H9 (cell line): Measurements from ENCODE around the gene BCAT1. TPM values are rescaled to one million over a fixed set of nuclear protein-coding genes. Genes with fewer than 3 reads are reported as not detected.

Experiments
- DNase-seq: peaks from one replicate; pipeline ENCODE4 v3.0.0-alpha.2; 2017
- H2AFZ ChIP-seq: one replicate; pipeline ENCODE4 v1.6.1; 2013; ENCODE audit warnings: mild to moderate bottlenecking, low read length, control low read depth, moderate library complexity
- H2AK5ac ChIP-seq: 2 replicates; pipeline ENCODE4 v1.6.1; 2013; ENCODE audit warnings: low read length, control low read depth, mixed read lengths; ENCODE audit not compliant: insufficient read length
- H2BK120ac ChIP-seq: one replicate; pipeline ENCODE4 v1.6.1; 2013; ENCODE audit warnings: low read depth, mild to moderate bottlenecking, low read length, control low read depth, inconsistent platforms; ENCODE audit not compliant: poor library complexity, severe bottlenecking
- H2BK12ac ChIP-seq: 2 replicates; pipeline ENCODE4 v1.6.1; 2013; ENCODE audit warnings: low read length, control low read depth, mixed read lengths, low read depth; ENCODE audit not compliant: insufficient read length
- H2BK15ac ChIP-seq: 2 replicates; pipeline ENCODE4 v1.6.1; 2013; ENCODE audit warnings: low read depth, low read length, control low read depth
- H2BK20ac ChIP-seq: one replicate; pipeline ENCODE4 v1.6.1; 2013; ENCODE audit warnings: low read depth, mild to moderate bottlenecking, low read length, control low read depth, inconsistent platforms; ENCODE audit not compliant: poor library complexity, severe bottlenecking
- H2BK5ac ChIP-seq: 2 replicates; pipeline ENCODE4 v1.6.1; 2013; ENCODE audit warnings: low read length, control low read depth, mixed read lengths; ENCODE audit not compliant: insufficient read length
- H3K14ac ChIP-seq: 2 replicates; pipeline ENCODE4 v1.6.1; 2013; ENCODE audit warnings: low read length, control low read depth; ENCODE audit not compliant: insufficient read depth
- H3K18ac ChIP-seq: 2 replicates; pipeline ENCODE4 v1.6.1; 2013; ENCODE audit warnings: low read depth, mild to moderate bottlenecking, mixed read lengths, low read length, control low read depth; ENCODE audit not compliant: insufficient read length
- H3K23ac ChIP-seq: 2 replicates; pipeline ENCODE4 v1.6.1; 2013; ENCODE audit warnings: low read length, control low read depth, mixed read lengths, low read depth; ENCODE audit not compliant: insufficient read length
- H3K23me2 ChIP-seq: 2 replicates; pipeline ENCODE4 v1.6.1; 2013; ENCODE audit warnings: low read depth, mild to moderate bottlenecking, mixed read lengths, low read length, control low read depth; ENCODE audit not compliant: insufficient read length, poor library complexity, severe bottlenecking
- H3K27ac ChIP-seq: 2 replicates; pipeline ENCODE4 v1.5.1; 2013; ENCODE audit warnings: low read length, control low read depth, mixed read lengths, low read depth; ENCODE audit not compliant: insufficient read length
- H3K27me3 ChIP-seq: 2 replicates; pipeline ENCODE4 v1.6.1; 2013; ENCODE audit warnings: low read length, control low read depth, inconsistent platforms; ENCODE audit not compliant: insufficient read depth
- H3K4ac ChIP-seq: 2 replicates; pipeline ENCODE4 v1.6.1; 2013; ENCODE audit warnings: low read depth, mild to moderate bottlenecking, control low read depth, inconsistent platforms, low read length, moderate library complexity
- H3K4me1 ChIP-seq: 2 replicates; pipeline ENCODE4 v1.6.1; 2013; ENCODE audit warnings: low read length, control low read depth, inconsistent platforms; ENCODE audit not compliant: insufficient read depth
- H3K4me2 ChIP-seq: 2 replicates; pipeline ENCODE4 v1.6.1; 2013; ENCODE audit warnings: low read length, control low read depth, mixed read lengths; ENCODE audit not compliant: insufficient read length, insufficient read depth
- H3K56ac ChIP-seq: 2 replicates; pipeline ENCODE4 v1.6.1; 2013; ENCODE audit warnings: low read depth, mild to moderate bottlenecking, mixed read lengths, low read length, control low read depth; ENCODE audit not compliant: insufficient read length
- H3K79me1 ChIP-seq: 2 replicates; pipeline ENCODE4 v1.6.1; 2013; ENCODE audit warnings: low read depth, mild to moderate bottlenecking, moderate library complexity, low read length, control low read depth, inconsistent platforms; ENCODE audit not compliant: insufficient read depth, poor library complexity, severe bottlenecking
- H3K79me2 ChIP-seq: 2 replicates; pipeline ENCODE4 v1.6.1; 2013; ENCODE audit warnings: low read length, control low read depth, inconsistent platforms; ENCODE audit not compliant: insufficient read depth
- H3K9ac ChIP-seq: 2 replicates; pipeline ENCODE4 v1.6.1; 2013; ENCODE audit warnings: low read length, control low read depth, mixed read lengths; ENCODE audit not compliant: insufficient read length; ENCODE audit errors: extremely low read depth
- H3K9me3 ChIP-seq: one replicate; pipeline ENCODE4 v1.6.1; 2013; ENCODE audit warnings: low read depth, low read length, inconsistent platforms; ENCODE audit not compliant: control insufficient read depth
- H3T11ph ChIP-seq: one replicate; pipeline ENCODE4 v1.6.1; 2013; ENCODE audit warnings: mild to moderate bottlenecking, low read length, control low read depth, inconsistent platforms
- H4K20me1 ChIP-seq: one replicate; pipeline ENCODE4 v1.6.1; 2013; ENCODE audit not compliant: control insufficient read depth, insufficient read length, insufficient read depth
- H4K5ac ChIP-seq: 2 replicates; pipeline ENCODE4 v1.6.1; 2013; ENCODE audit warnings: low read depth, mild to moderate bottlenecking, mixed read lengths, low read length, control low read depth; ENCODE audit not compliant: insufficient read length
- H4K8ac ChIP-seq: replicated peaks from 2 replicates; pipeline ENCODE4 v1.6.1; 2013; ENCODE audit warnings: low read length, control low read depth, mixed read lengths, low read depth; ENCODE audit not compliant: insufficient read length
- H4K91ac ChIP-seq: 2 replicates; pipeline ENCODE4 v1.6.1; 2013; ENCODE audit warnings: low read depth, mild to moderate bottlenecking, moderate library complexity, mixed read lengths, low read length, control low read depth; ENCODE audit not compliant: insufficient read length
- H3K27ac Mint-ChIP-seq, 3 experiments: 2 replicates in 2 of 3; 3 replicates in 1 of 3; pipeline ENCODE4 v1.8.0; 2020 to 2021; ENCODE audit warnings: mixed read lengths in 3 of 3, mild to moderate bottlenecking in 1 of 3, moderate library complexity in 1 of 3
- H3K27me3 Mint-ChIP-seq: 2 replicates; pipeline ENCODE4 v1.8.0; 2021; ENCODE audit warnings: low read depth, mild to moderate bottlenecking, moderate library complexity, mixed read lengths
- H3K36me3 Mint-ChIP-seq, 3 experiments: 2 replicates in 2 of 3; 3 replicates in 1 of 3; pipeline ENCODE4 v1.8.0; 2020 to 2021; ENCODE audit warnings: low read depth in 3 of 3, mixed read lengths in 3 of 3; ENCODE audit not compliant: insufficient read depth in 1 of 3
- H3K4me1 Mint-ChIP-seq, 2 experiments: 2 replicates each; pipeline ENCODE4 v1.8.0; 2020; ENCODE audit warnings: mixed read lengths in 2 of 2
- H3K4me3 Mint-ChIP-seq, 2 experiments: 2 replicates in 1 of 2; 3 replicates in 1 of 2; pipeline ENCODE4 v1.8.0; 2020 to 2021; ENCODE audit warnings: mild to moderate bottlenecking in 2 of 2, mixed read lengths in 2 of 2, moderate library complexity in 1 of 2
- H3K9me3 Mint-ChIP-seq, 2 experiments: 2 replicates in 1 of 2; 3 replicates in 1 of 2; pipeline ENCODE4 v1.8.0; 2020; ENCODE audit warnings: mild to moderate bottlenecking in 2 of 2, mixed read lengths in 2 of 2, moderate library complexity in 1 of 2
- CTCF ChIP-seq: fragments of 200-600 bp; sonication (generic); conservative IDR thresholded peaks from 3 replicates; pipeline ENCODE4 v1.8.0; 2021; ENCODE audit warnings: antibody characterized with exemption, mild to moderate bottlenecking
- WGBS: extraction: QIAGEN DNeasy Blood & Tissue Kit; methylation state at CpG from one replicate; pipeline ENCODE4 v1.1.7; 2013; ENCODE audit warnings: missing lambda C conversion rate, low lambda C conversion rate, mixed read lengths; ENCODE audit not compliant: insufficient read length; ENCODE audit errors: extremely low coverage; 5-methylcytosine and 5-hydroxymethylcytosine counted together
- total RNA-seq: library from RNA; stranded (reverse); gene quantifications from 2 replicates; pipeline ENCODE4 v1.2.1, GENCODE V29; 2021

Gene BCAT1
- total RNA-seq, 1 experiment from 2014 or later, result 244 TPM

GRCh38 chr12:24806386-24806785, 142.5 kb downstream of the BCAT1 start:
- no peak overlapping the region for H3K14ac ChIP-seq
- no peaks in the 10 kb centered on the region for H4K20me1 ChIP-seq
- no peak overlapping the region for H3K4ac ChIP-seq
- H3K27ac ChIP-seq, result no peak overlapping the region
- H3K18ac ChIP-seq, result no peak overlapping the region
- no peak overlapping the region for H2AFZ ChIP-seq
- TF ChIP-seq CTCF, result no peak
- no peak overlapping the region for H3K27ac Mint-ChIP-seq
- H3K79me1 ChIP-seq, result no peaks in the 10 kb centered on the region
- H3K56ac ChIP-seq, result no peak overlapping the region
- no peak overlapping the region for H2BK5ac ChIP-seq
- no peak overlapping the region for H2BK15ac ChIP-seq
- DNase-seq, result no peak
- no peak overlapping the region for H4K5ac ChIP-seq
- H3K79me2 ChIP-seq, result no peaks in the 10 kb centered on the region
- no peak overlapping the region for H3T11ph ChIP-seq
- no peak overlapping the region for H2BK20ac ChIP-seq
- no peaks in the 10 kb centered on the region for H3K27me3 ChIP-seq
- peaks cover 8% of the 10 kb centered on the region for H3K9me3 ChIP-seq
- H3K4me1 ChIP-seq, result no peaks in the 10 kb centered on the region
- no peak overlapping the region for H4K91ac ChIP-seq
- H3K4me1 Mint-ChIP-seq, result no peaks in the 10 kb centered on the region
- no peak overlapping the region for H2BK120ac ChIP-seq
- no CpG with 5 or more reads among the region's 2 CpGs for WGBS
- H3K27me3 Mint-ChIP-seq, result 0 out of 2 replicates have a peak, but pooled peaks cover 1% of the 10 kb centered on the region
- no peaks in the 10 kb centered on the region for H3K23me2 ChIP-seq
- H3K9ac ChIP-seq, result no peak overlapping the region
- no peak overlapping the region for H3K4me2 ChIP-seq
- no peak overlapping the region for H3K23ac ChIP-seq
- H4K8ac ChIP-seq, result no peak overlapping the region
- no peak overlapping the region for H2BK12ac ChIP-seq
- peaks cover 18 to 22% of the 10 kb centered on the region in 2 experiments for H3K9me3 Mint-ChIP-seq
- peaks cover 0 to 19% (median 4%) of the 10 kb centered on the region in 3 experiments; a peak in 5 of 7 replicates for H3K36me3 Mint-ChIP-seq
- H2AK5ac ChIP-seq, result no peak overlapping the region
- H3K4me3 Mint-ChIP-seq, result no peak overlapping the region
